HepG2 (cell line): ENCODE data around the gene RGS19. TPM values are rescaled to one million over a fixed set of nuclear protein-coding genes. Genes with fewer than 3 reads are reported as not detected.

Source experiments
- ADNP ChIP-seq: sonication (generic); formaldehyde crosslinking; IDR thresholded peaks from 2 replicates; pipeline ENCODE4 v1.4.0; 2020; ENCODE audit warnings: missing genetic modification reagents
- ARNT2 ChIP-seq: sonication (generic); formaldehyde crosslinking; IDR thresholded peaks from 2 replicates; pipeline ENCODE4 v1.8.0; 2022; ENCODE audit warnings: mild to moderate bottlenecking, low read depth, missing genetic modification reagents, moderate library complexity
- BRCA1 ChIP-seq: sonication (generic); formaldehyde crosslinking; IDR thresholded peaks from 2 replicates; pipeline ENCODE4 v1.4.0; 2020; ENCODE audit warnings: missing genetic modification reagents
- ELF4 ChIP-seq: sonication (generic); formaldehyde crosslinking; IDR thresholded peaks from 2 replicates; pipeline ENCODE4 v1.5.0; 2020; ENCODE audit warnings: missing genetic modification reagents, mild to moderate bottlenecking, moderate library complexity, borderline replicate concordance
- EP300 ChIP-seq, 3 experiments: sonication (generic) in 1 of 3; formaldehyde crosslinking in 1 of 3; IDR thresholded peaks; 2 replicates each; pipeline versions ENCODE4 v1.5.1 to v1.6.1; 2011 to 2020; ENCODE audit warnings: low read depth in 2 of 3, low read length in 2 of 3, borderline replicate concordance in 1 of 3, improper control_type of control experiment in 1 of 3, mild to moderate bottlenecking in 1 of 3, missing genetic modification reagents in 1 of 3, moderate library complexity in 1 of 3
- ESRRA ChIP-seq: sonication (generic); formaldehyde crosslinking; IDR thresholded peaks from 2 replicates; pipeline ENCODE4 v1.5.1; 2020; ENCODE audit warnings: mild to moderate bottlenecking, low read depth, missing genetic modification reagents
- ETV5 ChIP-seq: IDR thresholded peaks from 2 replicates; pipeline ENCODE4 v1.6.1; 2018; ENCODE audit warnings: missing biosample characterization, missing genetic modification reagents, inconsistent platforms, borderline replicate concordance
- FOXJ3 ChIP-seq: sonication (generic); formaldehyde crosslinking; IDR thresholded peaks from 2 replicates; pipeline ENCODE4 v1.4.0; 2020; ENCODE audit warnings: missing genetic modification reagents, mild to moderate bottlenecking, borderline replicate concordance
- GZF1 ChIP-seq: sonication (generic); formaldehyde crosslinking; IDR thresholded peaks from 2 replicates; pipeline ENCODE4 v1.5.1; 2020; ENCODE audit warnings: mild to moderate bottlenecking, missing genetic modification reagents
- ISL2 ChIP-seq: sonication (generic); formaldehyde crosslinking; IDR thresholded peaks from 2 replicates; pipeline ENCODE4 v1.5.0; 2020; ENCODE audit warnings: missing genetic modification reagents
- NKX3-1 ChIP-seq: sonication (generic); formaldehyde crosslinking; IDR thresholded peaks from 2 replicates; pipeline ENCODE4 v1.5.0; 2020; ENCODE audit warnings: missing genetic modification reagents
- POGZ ChIP-seq: sonication (generic); formaldehyde crosslinking; IDR thresholded peaks from 2 replicates; pipeline ENCODE4 v1.4.0; 2020; ENCODE audit warnings: mild to moderate bottlenecking, missing genetic modification reagents
- SMAD9 ChIP-seq: sonication (generic); formaldehyde crosslinking; IDR thresholded peaks from 2 replicates; pipeline ENCODE4 v1.5.1; 2020; ENCODE audit warnings: mild to moderate bottlenecking, missing genetic modification reagents
- SP2 ChIP-seq: sonication (generic); formaldehyde crosslinking; IDR thresholded peaks from 2 replicates; pipeline ENCODE4 v1.5.1; 2020; ENCODE audit warnings: mild to moderate bottlenecking, missing genetic modification reagents
- TCF7 ChIP-seq: sonication (generic); IDR thresholded peaks from 2 replicates; pipeline ENCODE4 v1.6.1; 2016; ENCODE audit warnings: antibody characterized with exemption, low read depth
- ZFP82 ChIP-seq: sonication (generic); formaldehyde crosslinking; IDR thresholded peaks from 2 replicates; pipeline ENCODE4 v1.5.1; 2020; ENCODE audit warnings: mild to moderate bottlenecking, missing genetic modification reagents, borderline replicate concordance
- ZMAT3 ChIP-seq: sonication (generic); formaldehyde crosslinking; conservative IDR thresholded peaks from 2 replicates; pipeline ENCODE4 v1.7.0; 2021; ENCODE audit warnings: missing genetic modification reagents
- ZNF569 ChIP-seq: sonication (generic); formaldehyde crosslinking; IDR thresholded peaks from 2 replicates; pipeline ENCODE4 v1.5.0; 2020; ENCODE audit warnings: mild to moderate bottlenecking, missing genetic modification reagents, moderate library complexity, borderline replicate concordance
- ZNF761 ChIP-seq: sonication (generic); formaldehyde crosslinking; conservative IDR thresholded peaks from 2 replicates; pipeline ENCODE4 v1.4.0; 2020; ENCODE audit warnings: mild to moderate bottlenecking, missing genetic modification reagents
- ZNF781 ChIP-seq: sonication (generic); formaldehyde crosslinking; IDR thresholded peaks from 2 replicates; pipeline ENCODE4 v1.5.1; 2020; ENCODE audit warnings: borderline replicate concordance, mild to moderate bottlenecking, missing genetic modification reagents; ENCODE audit errors: not compliant biosample characterization
- polyA plus RNA-seq, 8 experiments: library from polyadenylated mRNA; depleted of rRNA in 3 of 8; stranded (reverse) in 7 of 8; unstranded in 1 of 8; fragments of >200 nt; fragmentation: Illumina TruSeq in 4 of 8; extraction: Trizol in 4 of 8; gene quantifications; 2 replicates each; pipeline versions ENCODE4 v1.2.1 to v1.2.3, GENCODE V29; 2011 to 2016; ENCODE audit warnings: low read depth in 4 of 8, missing spikeins in 1 of 8, mixed read lengths in 1 of 8; ENCODE audit not compliant: insufficient read depth in 1 of 8
- total RNA-seq, 5 experiments: library from RNA; depleted of rRNA; stranded (reverse); fragments of >200 nt; fragmentation: Illumina TruSeq; extraction: Trizol; gene quantifications; 2 replicates each; pipeline ENCODE4 v1.2.3, GENCODE V29; 2016; ENCODE audit warnings: low read depth in 1 of 5
- TF ChIP-seq, protein P1 (sequence below): sonication (generic); formaldehyde crosslinking; IDR thresholded peaks from 2 replicates; pipeline ENCODE4 v1.9.0; 2021; ENCODE audit warnings: missing genetic modification reagents, borderline replicate concordance
- TF ChIP-seq, protein P2 (sequence below): sonication (generic); formaldehyde crosslinking; IDR thresholded peaks from 2 replicates; pipeline ENCODE4 v1.5.0; 2020; ENCODE audit warnings: missing genetic modification reagents
- TF ChIP-seq, protein P3 (sequence below): sonication (generic); formaldehyde crosslinking; IDR thresholded peaks from 2 replicates; pipeline ENCODE4 v1.8.1; 2023; ENCODE audit warnings: mild to moderate bottlenecking, missing genetic modification reagents
- TF ChIP-seq, protein P4 (sequence below): sonication (generic); formaldehyde crosslinking; IDR thresholded peaks from 2 replicates; pipeline ENCODE4 v1.4.0; 2020; ENCODE audit warnings: missing genetic modification reagents

RGS19 gene
- total and polyA plus RNA-seq, 2 of the 13 experiments (the other 11 are each of a cell fraction or from before 2014, with no cell fraction given), result 10.7 to 11.9 TPM

DNA sequence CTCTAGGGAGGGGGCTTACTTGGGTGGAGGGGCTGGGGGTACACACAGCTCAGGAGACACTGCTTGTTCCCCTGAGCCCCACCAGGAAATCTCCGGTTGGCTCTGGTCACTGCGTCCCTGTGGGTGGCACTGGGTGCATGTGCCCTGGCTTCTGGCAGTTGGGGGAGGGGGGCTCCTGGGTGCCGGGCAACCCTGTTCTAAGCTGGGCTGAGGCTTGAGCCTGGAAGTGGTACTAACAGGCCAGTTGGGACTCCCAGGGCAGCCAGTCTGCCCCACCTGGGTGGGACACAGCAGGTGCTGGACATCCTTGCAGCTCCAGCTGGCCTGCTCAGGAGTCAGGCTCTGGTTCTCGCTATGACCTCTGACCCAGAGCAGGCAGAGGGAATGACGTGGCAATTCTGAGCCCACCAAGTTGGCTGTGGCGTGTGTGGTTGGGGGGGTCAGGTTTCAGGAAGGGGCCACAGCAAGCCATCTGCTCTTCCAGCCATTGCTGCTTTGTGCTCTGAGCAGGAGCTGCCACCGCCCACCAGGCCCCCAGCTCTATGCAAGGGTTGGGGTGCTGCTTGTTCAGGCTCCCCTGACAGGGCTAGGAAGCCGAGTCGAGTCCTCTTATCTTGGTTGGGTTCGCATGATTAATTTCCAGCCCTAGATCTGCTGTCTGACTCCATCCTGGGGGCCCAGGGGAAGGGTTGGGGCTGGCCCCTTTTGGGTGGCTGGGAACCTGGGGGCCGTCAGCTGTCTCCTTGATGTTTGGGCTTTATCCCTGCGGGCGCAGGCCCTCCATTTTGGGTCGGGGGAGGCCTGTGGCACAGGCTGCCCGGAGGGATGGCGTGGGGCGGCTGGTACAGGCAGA, 42.7 kb downstream of the RGS19 start (continued):
- TF ChIP-seq, protein P1, sequence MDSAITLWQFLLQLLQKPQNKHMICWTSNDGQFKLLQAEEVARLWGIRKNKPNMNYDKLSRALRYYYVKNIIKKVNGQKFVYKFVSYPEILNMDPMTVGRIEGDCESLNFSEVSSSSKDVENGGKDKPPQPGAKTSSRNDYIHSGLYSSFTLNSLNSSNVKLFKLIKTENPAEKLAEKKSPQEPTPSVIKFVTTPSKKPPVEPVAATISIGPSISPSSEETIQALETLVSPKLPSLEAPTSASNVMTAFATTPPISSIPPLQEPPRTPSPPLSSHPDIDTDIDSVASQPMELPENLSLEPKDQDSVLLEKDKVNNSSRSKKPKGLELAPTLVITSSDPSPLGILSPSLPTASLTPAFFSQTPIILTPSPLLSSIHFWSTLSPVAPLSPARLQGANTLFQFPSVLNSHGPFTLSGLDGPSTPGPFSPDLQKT, result no peak
- TF ChIP-seq, protein P2, sequence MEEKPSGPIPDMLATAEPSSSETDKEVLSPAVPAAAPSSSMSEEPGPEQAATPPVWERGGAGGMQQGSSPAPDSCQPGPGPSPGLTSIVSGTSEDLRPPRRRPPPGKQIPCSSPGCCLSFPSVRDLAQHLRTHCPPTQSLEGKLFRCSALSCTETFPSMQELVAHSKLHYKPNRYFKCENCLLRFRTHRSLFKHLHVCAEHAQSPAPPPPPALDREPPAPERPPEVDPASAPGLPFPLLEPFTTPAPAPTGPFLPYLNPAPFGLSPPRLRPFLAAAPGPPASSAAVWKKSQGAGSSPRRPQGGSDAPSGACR (CRISPR knock-in tag), result peak; percentile 97
- TF ChIP-seq ADNP (CRISPR knock-in tag) (no peak), ESRRA (no peak), ZFP82 (CRISPR knock-in tag) (peak; percentile 61; the same call in 1 of the 2 replicates), FOXJ3 (CRISPR knock-in tag) (no peak), SMAD9 (peak; percentile 32; the same call in 1 of the 2 replicates), ZMAT3 (no peak), ELF4 (CRISPR knock-in tag) (0 out of 2 replicates have a peak, but pooled peaks have one; percentile 63), ZNF569 (CRISPR knock-in tag) (no peak), ZNF781 (CRISPR knock-in tag) (no peak), ETV5 (no peak; the same call in 1 of the 2 replicates), TCF7 (no peak), SP2 (CRISPR knock-in tag) (no peak), BRCA1 (CRISPR knock-in tag) (no peak), ZNF761 (CRISPR knock-in tag) (0 out of 2 replicates have a peak, but pooled peaks have one; percentile 5), GZF1 (peak; percentile 6), EP300 (IDR thresholded peaks at IDR 0.05; ENCODE audit: low read depth in 2 of 2, low read length in 2 of 2) (peak in 1 of 2 experiments; percentile 21; a peak in 1 of 4 replicates), EP300 (CRISPR knock-in tag; IDR thresholded peaks at IDR 0.05; ENCODE audit: borderline replicate concordance) (peak; percentile 8; the same call in 1 of the 2 replicates), POGZ (CRISPR knock-in tag) (peak; percentile 71), ARNT2 (CRISPR knock-in tag) (peak; percentile 44; the same call in 1 of the 2 replicates), NKX3-1 (CRISPR knock-in tag) (0 out of 2 replicates have a peak, but pooled peaks have one; percentile 31), ISL2 (0 out of 2 replicates have a peak, but pooled peaks have one; percentile 8)
- TF ChIP-seq, protein P3, sequence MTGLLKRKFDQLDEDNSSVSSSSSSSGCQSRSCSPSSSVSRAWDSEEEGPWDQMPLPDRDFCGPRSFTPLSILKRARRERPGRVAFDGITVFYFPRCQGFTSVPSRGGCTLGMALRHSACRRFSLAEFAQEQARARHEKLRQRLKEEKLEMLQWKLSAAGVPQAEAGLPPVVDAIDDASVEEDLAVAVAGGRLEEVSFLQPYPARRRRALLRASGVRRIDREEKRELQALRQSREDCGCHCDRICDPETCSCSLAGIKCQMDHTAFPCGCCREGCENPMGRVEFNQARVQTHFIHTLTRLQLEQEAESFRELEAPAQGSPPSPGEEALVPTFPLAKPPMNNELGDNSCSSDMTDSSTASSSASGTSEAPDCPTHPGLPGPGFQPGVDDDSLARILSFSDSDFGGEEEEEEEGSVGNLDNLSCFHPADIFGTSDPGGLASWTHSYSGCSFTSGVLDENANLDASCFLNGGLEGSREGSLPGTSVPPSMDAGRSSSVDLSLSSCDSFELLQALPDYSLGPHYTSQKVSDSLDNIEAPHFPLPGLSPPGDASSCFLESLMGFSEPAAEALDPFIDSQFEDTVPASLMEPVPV (CRISPR knock-in tag), result peak; percentile 48
- TF ChIP-seq, protein P4, sequence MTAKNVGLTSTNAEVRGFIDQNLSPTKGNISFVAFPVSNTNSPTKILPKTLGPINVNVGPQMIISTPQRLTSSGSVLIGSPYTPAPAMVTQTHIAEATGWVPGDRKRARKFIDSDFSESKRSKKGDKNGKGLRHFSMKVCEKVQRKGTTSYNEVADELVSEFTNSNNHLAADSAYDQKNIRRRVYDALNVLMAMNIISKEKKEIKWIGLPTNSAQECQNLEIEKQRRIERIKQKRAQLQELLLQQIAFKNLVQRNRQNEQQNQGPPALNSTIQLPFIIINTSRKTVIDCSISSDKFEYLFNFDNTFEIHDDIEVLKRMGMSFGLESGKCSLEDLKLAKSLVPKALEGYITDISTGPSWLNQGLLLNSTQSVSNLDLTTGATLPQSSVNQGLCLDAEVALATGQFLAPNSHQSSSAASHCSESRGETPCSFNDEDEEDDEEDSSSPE (CRISPR knock-in tag), result peak; percentile 31; the same call in 1 of the 2 replicates
